HCT116 (cell line): ENCODE data around the gene DBX1. TPM values are rescaled to one million over a fixed set of nuclear protein-coding genes. Genes with fewer than 3 reads are reported as not detected.

Experiments used
- ATAC-seq: fragments of 200-7000 bp; cut with Tn5 transposase; 2 replicates; pipeline ENCODE4 v1.9.1; 2020; ENCODE audit warnings: mild to moderate bottlenecking, moderate library complexity
- BruUV-seq: library from RNA; stranded (reverse); fragments of 400-500 nt; replicated peaks from 2 replicates; lab custom pipeline; 2021; lab: Mats Ljungman, UMichigan
- CTCF ChIA-PET: fragments of 300-600 bp; sonication (Branson Sonifier 250); formaldehyde crosslinking; loops from one replicate; lab custom pipeline; 2021; ENCODE audit warnings: antibody characterized with exemption; lab: Charles Lee
- POLR2A ChIA-PET: fragments of 300-600, 350-600 bp; sonication (Branson Sonifier 250); formaldehyde crosslinking; loops from one replicate; lab custom pipeline; 2021; ENCODE audit warnings: antibody characterized with exemption; lab: Charles Lee
- RAD21 ChIA-PET, 2 experiments: fragments of 300-600 bp; sonication (Branson Sonifier 250); formaldehyde crosslinking; loops; one replicate each; lab custom pipeline; 2023; ENCODE audit warnings: low total read pairs in 2 of 2; ENCODE audit not compliant: uncharacterized antibody in 2 of 2, unreplicated experiment in 2 of 2, low non-redundant PET in 1 of 2; lab: Charles Lee
- DNase-seq: peaks from one replicate; pipeline ENCODE4 v3.0.0-alpha.2; 2010; ENCODE audit warnings: low read depth, low spot score
- H2AFZ ChIP-seq: fragments of 200-600 bp; shearing (Covaris generic), sonication (generic); 2 replicates; pipeline ENCODE4 v1.6.1; 2017; ENCODE audit warnings: low read depth, mixed run types, mixed read lengths, antibody characterized with exemption, low read length; ENCODE audit not compliant: poor library complexity, severe bottlenecking
- H3K27ac ChIP-seq: 2 replicates; pipeline ENCODE4 v1.5.1; 2012; ENCODE audit warnings: low read depth, low read length
- H3K27me3 ChIP-seq: fragments of 200-600 bp; sonication (generic); 2 replicates; pipeline ENCODE4 v1.6.1; 2016; ENCODE audit warnings: mixed run types, low read length, mixed read lengths; ENCODE audit not compliant: insufficient read depth
- H3K36me3 ChIP-seq, 2 experiments: fragments of 200-500 bp in 1 of 2; fragments of 200-600 bp in 1 of 2; sonication (Bioruptor generic) in 1 of 2; sonication (generic) in 1 of 2; 2 replicates each; pipeline versions ENCODE4 v1.5.1 to v1.6.1; 2014 to 2016; ENCODE audit warnings: low read length in 2 of 2, inconsistent platforms in 1 of 2, mixed read lengths in 1 of 2, mixed run types in 1 of 2; ENCODE audit not compliant: insufficient read depth in 2 of 2, control insufficient read depth in 1 of 2
- H3K4me1 ChIP-seq, 2 experiments: fragments of 200-600 bp in 1 of 2; sonication (generic) in 1 of 2; 2 replicates each; pipeline versions ENCODE4 v1.5.1 to v1.6.1; 2012 to 2017; ENCODE audit warnings: low read length in 2 of 2, inconsistent platforms in 1 of 2, mild to moderate bottlenecking in 1 of 2, mixed read lengths in 1 of 2, mixed run types in 1 of 2, moderate library complexity in 1 of 2; ENCODE audit not compliant: insufficient read depth in 2 of 2, control insufficient read depth in 1 of 2
- H3K4me2 ChIP-seq: fragments of 200-600 bp; sonication (generic); 2 replicates; pipeline ENCODE4 v1.6.1; 2017; ENCODE audit warnings: mixed run types, low read length, mixed read lengths
- H3K4me3 ChIP-seq, 2 experiments: fragments of 200-600 bp in 1 of 2; sonication (generic) in 1 of 2; replicated peaks in 1 of 2; 2 replicates each; pipeline ENCODE4 v1.5.1; 2011 to 2016; ENCODE audit warnings: low read length in 2 of 2, control low read depth in 1 of 2, low read depth in 1 of 2, mild to moderate bottlenecking in 1 of 2, mixed read lengths in 1 of 2, mixed run types in 1 of 2
- H3K79me2 ChIP-seq: fragments of 200-600 bp; sonication (generic); 2 replicates; pipeline ENCODE4 v1.6.1; 2017; ENCODE audit warnings: mild to moderate bottlenecking, mixed run types, low read length, moderate library complexity, mixed read lengths; ENCODE audit not compliant: insufficient read depth
- H3K9ac ChIP-seq: fragments of 200-600 bp; sonication (generic); 2 replicates; pipeline ENCODE4 v1.6.1; 2016; ENCODE audit warnings: low read length, mixed read lengths
- H3K9me2 ChIP-seq: fragments of 200-600 bp; sonication (generic), shearing (Covaris generic); 2 replicates; pipeline ENCODE4 v1.6.1; 2017; ENCODE audit warnings: mixed run types, mild to moderate bottlenecking, moderate library complexity; ENCODE audit not compliant: insufficient read depth
- H3K9me3 ChIP-seq, 2 experiments: fragments of 200-500 bp in 1 of 2; fragments of 200-600 bp in 1 of 2; sonication (Bioruptor generic) in 1 of 2; sonication (generic) in 1 of 2; 2 replicates each; pipeline ENCODE4 v1.6.1; 2014 to 2017; ENCODE audit warnings: low read length in 2 of 2, mixed read lengths in 2 of 2, inconsistent platforms in 1 of 2, low read depth in 1 of 2, mild to moderate bottlenecking in 1 of 2, mixed run types in 1 of 2, moderate library complexity in 1 of 2; ENCODE audit not compliant: control insufficient read depth in 1 of 2, insufficient read depth in 1 of 2
- H4K20me1 ChIP-seq: fragments of 200-600 bp; sonication (generic), shearing (Covaris generic); 2 replicates; pipeline ENCODE4 v1.6.1; 2017; ENCODE audit warnings: mixed run types, mild to moderate bottlenecking, moderate library complexity; ENCODE audit not compliant: insufficient read depth
- FOSL1 ChIP-seq: IDR thresholded peaks from 2 replicates; pipeline ENCODE4 v1.6.1; 2012; ENCODE audit warnings: low read depth
- JUND ChIP-seq: IDR thresholded peaks from 2 replicates; pipeline ENCODE4 v1.6.1; 2012
- POLR2A ChIP-seq: IDR thresholded peaks from 2 replicates; pipeline ENCODE4 v1.7.0; 2011; ENCODE audit warnings: borderline replicate concordance; ENCODE audit not compliant: insufficient read depth, insufficient read length; ENCODE audit errors: extremely low read depth
- TCF7L2 ChIP-seq: IDR thresholded peaks from 2 replicates; pipeline ENCODE4 v1.7.0; 2011; ENCODE audit warnings: borderline replicate concordance, inconsistent platforms; ENCODE audit not compliant: insufficient read depth, insufficient read length; ENCODE audit errors: extremely low read depth
- ZNF274 ChIP-seq: fragments of 200-500 bp; sonication (Bioruptor generic); IDR thresholded peaks from 2 replicates; pipeline ENCODE4 v1.6.1; 2014; ENCODE audit warnings: mild to moderate bottlenecking, low read depth, low read length, inconsistent platforms
- intact Hi-C: fragments of 100-400 bp; cut with micrococcal nuclease; formaldehyde crosslinking; loops from 2 replicates; pipeline ENCODE4 v1.10.0; 2022
- total RNA-seq: library from RNA; stranded (reverse); gene quantifications from one replicate; pipeline ENCODE4 v1.2.1, GENCODE V29; 2021; ENCODE audit not compliant: unreplicated experiment
- TF ChIP-seq, protein P1 (sequence below): IDR thresholded peaks from 2 replicates; pipeline ENCODE4 v1.6.1; 2012
- TF ChIP-seq, protein P2 (sequence below): IDR thresholded peaks from 2 replicates; pipeline ENCODE4 v1.6.1; 2012; ENCODE audit warnings: low read depth
- TF ChIP-seq, protein P3 (sequence below): IDR thresholded peaks from 2 replicates; pipeline ENCODE4 v1.6.1; 2012

The DBX1 gene
- total RNA-seq, 1 experiment from 2014 or later: not detected

DNA sequence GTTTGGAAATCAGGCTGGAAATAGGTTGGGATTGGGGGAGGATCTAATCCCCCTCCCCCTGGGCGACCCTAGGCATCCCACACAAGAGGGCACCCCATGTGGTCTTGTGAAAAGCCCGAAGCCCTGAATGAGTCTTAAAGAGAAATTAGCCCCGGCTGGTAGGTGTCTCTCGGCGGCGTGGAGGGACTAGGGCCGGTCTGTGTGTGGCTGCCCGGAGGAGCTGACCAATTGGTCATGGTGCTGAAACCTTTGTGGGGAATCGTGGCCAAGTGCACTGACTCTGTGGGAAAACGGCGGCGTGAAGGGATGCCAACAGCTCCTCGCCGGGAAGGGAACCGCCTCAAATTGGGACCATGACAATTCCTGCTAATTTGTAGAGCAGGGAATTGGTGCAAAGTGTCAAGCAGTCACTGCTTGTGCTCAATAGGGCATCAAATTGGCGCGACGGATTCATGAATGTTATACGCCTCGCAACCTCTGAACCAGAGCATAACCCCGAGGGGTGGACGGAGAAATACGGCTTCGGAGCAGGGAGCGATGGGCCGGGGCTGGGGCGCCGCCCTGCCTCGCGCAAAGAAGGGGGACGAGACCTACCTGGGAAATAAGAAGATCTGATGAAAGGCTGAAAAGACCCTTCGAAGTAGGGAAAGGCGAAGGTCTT, 1.5 kb downstream of the DBX1 start:
- Histone ChIP-seq H3K36me3 (no peaks in the 10 kb centered on the region), H3K9me3 (no peaks in the 10 kb centered on the region), H2AFZ (no peak overlapping the region), H3K79me2 (no peaks in the 10 kb centered on the region), H4K20me1 (no peaks in the 10 kb centered on the region), H3K4me3 (no peak overlapping the region), H3K27me3 (0 out of 2 replicates have a peak, but pooled peaks cover 3% of the 10 kb centered on the region), H3K4me1 (no peaks in the 10 kb centered on the region), H3K9me2 (no peaks in the 10 kb centered on the region), H3K9ac (no peak overlapping the region), H3K4me2 (no peak overlapping the region), H3K27ac (no peak overlapping the region)
- BruUV-seq: no TSS peak
- intact Hi-C loops: no loop called here
- ATAC-seq: no peak
- CTCF ChIA-PET: no interaction called here
- DNase-seq: no peak
- TF ChIP-seq POLR2A (no peak), TCF7L2 (no peak), ZNF274 (no peak), FOSL1 (no peak), JUND (no peak)
- TF ChIP-seq, protein P1, sequence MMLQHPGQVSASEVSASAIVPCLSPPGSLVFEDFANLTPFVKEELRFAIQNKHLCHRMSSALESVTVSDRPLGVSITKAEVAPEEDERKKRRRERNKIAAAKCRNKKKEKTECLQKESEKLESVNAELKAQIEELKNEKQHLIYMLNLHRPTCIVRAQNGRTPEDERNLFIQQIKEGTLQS: no peak
- TF ChIP-seq, protein P2, sequence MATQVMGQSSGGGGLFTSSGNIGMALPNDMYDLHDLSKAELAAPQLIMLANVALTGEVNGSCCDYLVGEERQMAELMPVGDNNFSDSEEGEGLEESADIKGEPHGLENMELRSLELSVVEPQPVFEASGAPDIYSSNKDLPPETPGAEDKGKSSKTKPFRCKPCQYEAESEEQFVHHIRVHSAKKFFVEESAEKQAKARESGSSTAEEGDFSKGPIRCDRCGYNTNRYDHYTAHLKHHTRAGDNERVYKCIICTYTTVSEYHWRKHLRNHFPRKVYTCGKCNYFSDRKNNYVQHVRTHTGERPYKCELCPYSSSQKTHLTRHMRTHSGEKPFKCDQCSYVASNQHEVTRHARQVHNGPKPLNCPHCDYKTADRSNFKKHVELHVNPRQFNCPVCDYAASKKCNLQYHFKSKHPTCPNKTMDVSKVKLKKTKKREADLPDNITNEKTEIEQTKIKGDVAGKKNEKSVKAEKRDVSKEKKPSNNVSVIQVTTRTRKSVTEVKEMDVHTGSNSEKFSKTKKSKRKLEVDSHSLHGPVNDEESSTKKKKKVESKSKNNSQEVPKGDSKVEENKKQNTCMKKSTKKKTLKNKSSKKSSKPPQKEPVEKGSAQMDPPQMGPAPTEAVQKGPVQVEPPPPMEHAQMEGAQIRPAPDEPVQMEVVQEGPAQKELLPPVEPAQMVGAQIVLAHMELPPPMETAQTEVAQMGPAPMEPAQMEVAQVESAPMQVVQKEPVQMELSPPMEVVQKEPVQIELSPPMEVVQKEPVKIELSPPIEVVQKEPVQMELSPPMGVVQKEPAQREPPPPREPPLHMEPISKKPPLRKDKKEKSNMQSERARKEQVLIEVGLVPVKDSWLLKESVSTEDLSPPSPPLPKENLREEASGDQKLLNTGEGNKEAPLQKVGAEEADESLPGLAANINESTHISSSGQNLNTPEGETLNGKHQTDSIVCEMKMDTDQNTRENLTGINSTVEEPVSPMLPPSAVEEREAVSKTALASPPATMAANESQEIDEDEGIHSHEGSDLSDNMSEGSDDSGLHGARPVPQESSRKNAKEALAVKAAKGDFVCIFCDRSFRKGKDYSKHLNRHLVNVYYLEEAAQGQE: peak; percentile 54
- TF ChIP-seq, protein P3, sequence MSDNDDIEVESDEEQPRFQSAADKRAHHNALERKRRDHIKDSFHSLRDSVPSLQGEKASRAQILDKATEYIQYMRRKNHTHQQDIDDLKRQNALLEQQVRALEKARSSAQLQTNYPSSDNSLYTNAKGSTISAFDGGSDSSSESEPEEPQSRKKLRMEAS: no peak
- POLR2A ChIA-PET: no interaction called here
- RAD21 ChIA-PET: no interaction called here
